SHP77 (cell line): ENCODE data around the gene C5orf15.
A peak's percentile ranks its signal among the peaks of the same experiment; 100 is the strongest.
"Not testable (repeated sequence)": the region's sequence is repeated elsewhere in the genome, so short reads cannot be mapped to it uniquely, and the experiment has no call there.

Source experiments
- DNase-seq, 2 experiments: peaks; one replicate each; lab custom pipeline; 2025; lab: John Stamatoyannopoulos, UW

The C5orf15 gene

DNA sequence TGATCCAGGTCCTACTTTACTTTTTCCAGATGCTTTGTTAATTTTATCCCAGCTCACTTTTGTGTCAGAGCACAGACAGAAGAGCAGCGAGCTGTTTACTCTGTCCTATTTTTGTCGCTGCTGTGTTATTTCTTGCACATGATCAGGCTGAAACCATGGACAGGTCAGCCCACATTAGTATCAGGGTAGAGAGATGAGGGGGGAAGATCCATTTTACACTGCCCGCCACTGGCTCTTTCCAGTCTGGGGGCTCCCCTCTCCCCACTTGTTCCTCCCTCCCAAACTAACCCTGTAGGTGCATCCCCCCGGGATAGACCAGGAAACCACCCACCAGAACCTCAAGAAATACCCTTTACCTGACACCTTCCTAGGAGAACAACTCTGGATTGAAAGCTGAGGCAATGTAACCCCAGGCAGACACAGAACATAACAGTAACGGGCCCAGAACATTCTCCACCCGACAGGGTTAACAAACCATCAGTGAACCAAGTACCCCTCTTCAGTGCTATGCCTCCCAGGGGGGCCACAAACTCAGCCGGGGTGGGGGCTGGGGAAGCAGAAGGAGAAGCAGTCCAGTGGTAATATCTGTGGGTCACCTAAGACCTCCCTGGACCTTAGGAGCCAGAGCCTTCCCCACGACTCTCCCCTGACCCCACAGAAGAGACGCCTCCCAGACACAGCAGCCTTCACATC lies 26.0 kb upstream of the C5orf15 start:
- DNase-seq: no peak

DNA sequence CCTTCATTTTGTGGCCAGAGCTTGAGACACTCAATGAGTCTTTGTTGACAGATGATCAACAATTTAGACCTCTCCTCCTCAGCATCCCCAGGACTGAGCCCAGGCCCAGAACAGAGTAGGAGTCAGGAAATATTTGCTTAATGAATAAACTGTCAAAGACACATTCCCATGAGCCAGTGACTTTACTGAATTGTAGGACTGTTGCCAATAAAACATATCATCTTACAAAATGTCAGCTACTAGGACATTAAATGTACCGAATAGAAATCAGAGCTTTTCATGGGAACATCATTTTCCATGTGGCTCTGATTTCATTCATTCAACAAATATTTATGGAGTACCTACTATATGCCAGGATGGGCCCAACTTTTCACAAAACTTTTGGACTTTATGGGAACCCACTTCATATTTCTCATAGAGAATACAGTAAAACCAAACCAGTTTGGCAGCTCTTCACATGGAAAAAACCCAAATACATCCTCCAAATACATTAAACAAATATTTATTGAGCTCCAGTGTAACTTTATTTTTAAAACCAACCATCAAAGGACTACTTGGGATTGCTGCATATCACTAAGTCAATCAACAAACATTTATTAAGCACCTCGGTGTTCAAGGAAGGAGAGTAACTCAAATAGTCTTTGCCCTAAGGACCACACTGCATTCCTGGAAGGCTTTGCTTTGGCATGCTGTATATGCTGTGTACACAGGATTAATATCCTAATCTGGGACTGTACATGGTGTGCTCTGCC lies 24.9 kb upstream of the C5orf15 start:
- DNase-seq: no peak

DNA sequence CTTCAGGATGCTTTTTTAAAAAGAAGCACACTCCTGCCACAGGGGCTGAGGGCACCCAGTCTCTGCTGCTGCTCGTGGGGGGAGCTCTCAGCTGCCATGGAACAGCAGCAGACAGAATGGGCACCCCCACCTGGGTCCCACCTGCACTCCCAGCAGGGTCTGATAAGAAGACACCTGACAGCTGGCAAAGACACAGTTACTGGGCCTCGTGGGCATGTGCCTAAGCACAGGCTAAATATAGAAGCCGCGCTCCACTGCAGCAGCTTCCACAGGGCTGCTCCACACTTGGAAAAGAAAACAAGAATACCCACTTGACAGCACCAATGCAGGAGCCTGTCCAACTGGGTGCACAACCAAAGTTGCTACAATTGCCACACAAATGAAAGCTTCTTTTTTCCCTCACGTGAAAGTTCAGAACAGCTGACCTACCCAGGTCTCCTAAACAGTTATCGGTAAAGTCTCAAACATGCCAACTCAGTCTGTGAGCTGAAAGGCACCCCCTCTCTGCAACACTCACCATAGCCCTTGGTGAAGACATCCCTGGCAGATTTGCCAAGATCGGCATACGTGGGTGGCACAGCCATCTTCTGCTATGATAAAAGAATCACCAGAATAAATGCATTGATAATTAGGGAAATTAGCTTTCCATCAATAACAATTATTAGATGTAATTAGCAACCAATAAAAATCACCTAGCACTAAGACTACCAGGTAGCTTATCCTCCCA lies 24.2 kb upstream of the C5orf15 start:
- DNase-seq: peak in 1 of 2 experiments; percentile 23

DNA sequence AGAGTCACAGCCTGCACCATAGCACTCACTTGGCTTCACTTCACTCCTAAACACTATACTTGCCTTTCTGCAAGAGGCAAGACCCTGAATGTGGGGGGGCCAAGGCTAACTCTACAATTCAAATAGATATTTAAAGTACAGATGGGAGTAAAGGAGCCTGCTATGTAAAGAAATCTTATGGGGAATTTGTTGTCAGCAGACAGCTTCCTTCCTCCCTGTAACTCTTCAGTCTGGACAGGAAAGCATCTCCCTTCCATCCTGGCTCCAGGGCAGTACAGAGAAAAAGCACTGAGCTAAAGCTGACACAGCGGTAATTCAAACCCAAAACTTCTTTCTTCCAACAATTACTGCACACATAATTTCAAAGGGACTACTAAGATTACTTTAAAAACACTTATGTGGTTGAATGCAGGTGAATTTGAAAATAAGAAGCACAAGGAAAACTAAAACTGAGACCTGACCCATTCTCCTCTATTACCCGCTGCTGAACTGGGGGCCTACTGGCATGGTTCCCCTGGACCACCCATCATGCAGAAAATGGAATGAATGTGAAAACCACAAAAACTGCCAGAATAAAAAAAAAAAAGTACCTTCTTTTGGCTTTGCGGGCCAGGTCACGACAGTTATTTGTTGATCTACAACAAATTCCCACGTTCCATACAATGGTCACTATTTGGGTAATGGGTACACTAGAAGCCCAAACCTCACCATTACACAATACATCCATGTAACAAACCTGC lies 22.9 kb upstream of the C5orf15 start:
- no peak for DNase-seq

DNA sequence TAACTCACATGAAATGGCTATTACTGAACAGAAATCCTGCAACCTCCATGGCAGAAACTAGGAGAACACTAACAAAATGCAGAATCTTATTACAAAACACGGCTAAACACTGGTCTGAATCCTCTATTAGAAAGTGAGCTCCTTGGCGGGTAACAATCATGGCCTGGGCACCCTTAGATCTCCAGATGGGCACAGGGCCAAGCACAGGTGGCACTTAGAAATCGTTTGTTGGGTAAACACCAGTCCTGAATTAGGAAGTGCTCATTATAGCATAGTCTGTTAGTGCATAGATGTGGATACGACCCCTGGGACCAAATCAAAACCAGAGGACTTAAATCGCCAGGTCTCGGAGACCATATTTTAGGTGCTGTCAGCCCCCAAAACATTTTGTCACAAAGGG lies 22.0 kb upstream of the C5orf15 start:
- no peak for DNase-seq

DNA sequence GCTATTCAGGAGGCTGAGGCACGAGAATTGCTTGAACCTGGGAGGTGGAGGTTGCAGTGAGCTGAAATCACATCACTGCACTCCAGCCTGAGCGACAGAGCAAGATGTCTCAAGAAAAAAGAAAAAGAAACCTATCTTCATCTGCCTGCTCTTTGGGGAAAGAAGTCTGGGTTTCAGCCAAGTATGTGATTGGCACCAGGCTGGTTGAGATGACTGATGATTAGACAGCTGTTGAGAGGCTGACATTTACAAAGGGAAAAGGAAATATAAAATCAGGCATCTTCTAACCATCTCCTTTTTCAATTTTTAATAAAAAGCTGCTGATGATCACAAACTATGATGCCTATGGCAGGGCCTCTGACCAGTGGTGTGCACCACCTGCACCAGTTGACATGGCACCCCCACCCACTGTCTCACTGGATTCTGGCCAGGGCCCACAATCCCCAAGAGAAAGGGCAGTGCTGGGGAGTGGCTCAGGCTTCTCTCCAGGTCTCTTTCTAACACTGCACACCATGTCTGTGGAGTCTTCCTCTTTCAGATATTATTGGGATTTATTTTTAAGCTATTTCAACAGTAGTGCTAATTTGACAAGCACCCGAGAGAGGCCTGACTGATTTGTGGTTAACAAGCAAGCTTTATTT lies 17.2 kb upstream of the C5orf15 start:
- DNase-seq: no peak

DNA sequence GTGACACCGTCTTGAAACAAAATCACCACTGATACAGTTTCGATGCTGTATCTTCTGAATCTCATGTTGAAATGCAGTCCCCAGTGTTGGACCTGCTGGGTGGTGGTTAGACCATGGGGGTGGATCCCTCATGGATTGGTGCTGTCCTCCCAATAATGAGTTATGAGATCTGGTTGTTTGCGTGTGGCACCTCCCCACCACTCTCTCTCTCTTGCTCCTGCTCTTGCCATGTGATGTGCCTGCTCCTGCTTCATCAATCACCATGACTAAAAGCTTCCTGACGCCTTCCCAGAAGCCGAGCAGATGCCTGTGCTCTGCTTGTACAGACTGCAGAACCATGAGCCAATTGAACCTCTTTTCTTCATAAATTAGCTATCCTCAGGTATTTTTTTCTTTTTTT lies 15.2 kb upstream of the C5orf15 start:
- DNase-seq: no peak

DNA sequence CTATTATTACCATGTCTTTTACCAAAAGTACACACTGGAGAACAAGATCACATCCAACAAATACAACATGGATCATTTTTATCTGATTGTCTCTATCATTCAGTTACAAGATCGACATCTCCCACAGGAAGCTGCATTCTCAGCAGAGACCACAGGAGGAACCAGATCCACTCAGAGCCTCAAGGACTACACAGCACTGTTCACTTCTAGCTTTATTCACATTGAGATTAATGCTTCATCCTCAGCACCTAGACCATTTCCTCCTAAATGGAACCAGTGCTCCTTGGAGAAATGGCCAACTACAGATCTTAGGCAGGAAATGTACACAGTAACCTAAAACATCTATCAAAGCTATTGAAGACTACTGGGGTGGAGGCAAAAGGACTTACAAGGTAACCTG lies 13.3 kb upstream of the C5orf15 start:
- DNase-seq: no peak

DNA sequence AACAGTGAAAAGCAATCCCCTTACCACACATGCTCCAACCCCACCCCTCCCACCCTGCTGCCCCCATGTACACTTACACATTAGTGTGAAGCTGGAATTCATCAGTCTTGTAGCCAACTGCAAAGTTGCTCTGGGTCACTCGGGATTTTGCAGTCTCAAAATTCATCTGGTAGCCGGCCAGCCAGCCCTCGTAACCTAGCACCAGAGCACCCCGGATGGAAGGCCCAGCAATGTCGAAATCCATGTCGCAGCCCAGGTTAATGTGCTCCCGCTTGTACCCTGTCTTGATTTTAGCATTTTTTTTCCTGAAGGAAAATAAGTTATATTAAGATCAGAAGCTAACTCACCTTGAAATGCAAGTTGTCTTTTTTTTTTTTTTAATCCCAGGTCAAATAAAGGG lies 12.2 kb upstream of the C5orf15 start:
- DNase-seq: no peak

DNA sequence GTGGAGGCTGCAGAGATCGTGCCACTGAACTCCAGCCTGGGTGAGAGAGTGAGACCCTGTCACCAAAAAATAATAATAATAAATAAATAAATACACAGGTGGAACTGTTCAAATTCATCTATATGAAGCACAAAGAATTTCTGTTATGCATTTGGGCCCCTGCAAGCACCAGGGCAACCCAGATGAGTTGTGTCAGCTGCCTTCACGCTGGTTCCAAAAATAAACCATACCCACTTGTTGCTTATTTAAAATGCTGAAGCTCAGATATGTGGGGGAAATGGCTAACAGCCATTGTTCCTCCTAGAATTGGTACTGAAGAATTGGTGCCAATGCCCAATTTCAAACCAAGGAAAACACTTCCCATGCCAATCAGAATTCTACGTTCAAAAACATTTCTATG lies 10.5 kb upstream of the C5orf15 start:
- DNase-seq: no peak

DNA sequence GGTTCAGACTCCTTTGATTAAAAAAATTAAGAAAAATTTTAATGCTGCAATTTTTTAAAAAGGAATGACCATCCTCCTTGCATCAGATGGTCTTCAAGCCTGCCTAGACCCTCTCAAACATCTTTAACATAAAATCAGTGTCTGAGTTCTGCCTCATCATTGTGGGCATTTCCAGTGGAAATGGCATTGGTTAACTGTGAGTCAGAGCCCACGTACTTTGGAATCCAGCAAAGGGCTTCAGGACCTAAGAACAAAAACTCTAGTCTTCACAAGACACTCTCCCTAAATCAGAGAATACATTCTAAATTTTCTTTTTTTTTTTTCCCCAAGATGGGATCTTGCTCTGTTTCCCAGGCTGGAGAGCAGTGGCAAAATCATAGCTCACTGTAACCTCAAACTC lies 9.4 kb upstream of the C5orf15 start:
- no peak for DNase-seq

DNA sequence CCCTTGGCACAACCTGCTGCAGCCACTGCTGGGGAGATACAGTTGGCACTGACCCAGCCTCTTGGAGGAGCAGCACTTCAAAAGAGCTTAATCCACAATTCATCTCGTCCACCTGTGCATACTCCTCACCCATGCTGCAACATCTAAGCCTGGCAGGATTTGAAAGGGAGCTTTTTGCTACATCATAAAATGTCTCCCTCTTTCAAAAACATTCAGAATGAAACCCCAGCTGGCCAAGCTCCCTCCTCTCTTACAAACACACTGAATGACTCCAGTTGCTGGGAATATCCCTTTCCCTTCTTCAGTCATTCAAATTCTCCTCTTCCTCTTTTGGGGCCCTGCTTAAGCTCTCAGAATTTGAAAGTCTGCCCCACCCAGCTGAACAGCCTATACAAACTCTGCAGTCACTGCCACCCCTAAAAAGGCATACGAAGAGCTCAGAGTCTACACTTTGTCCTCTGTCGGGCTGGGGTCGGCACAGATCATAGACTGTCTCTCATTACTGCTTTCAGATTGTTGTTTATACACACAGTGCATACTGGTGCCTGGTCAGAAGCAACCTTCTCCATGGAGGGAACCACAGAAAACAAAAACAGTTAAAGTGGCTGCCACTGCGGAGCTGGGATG lies 8.8 kb upstream of the C5orf15 start:
- DNase-seq: no peak

DNA sequence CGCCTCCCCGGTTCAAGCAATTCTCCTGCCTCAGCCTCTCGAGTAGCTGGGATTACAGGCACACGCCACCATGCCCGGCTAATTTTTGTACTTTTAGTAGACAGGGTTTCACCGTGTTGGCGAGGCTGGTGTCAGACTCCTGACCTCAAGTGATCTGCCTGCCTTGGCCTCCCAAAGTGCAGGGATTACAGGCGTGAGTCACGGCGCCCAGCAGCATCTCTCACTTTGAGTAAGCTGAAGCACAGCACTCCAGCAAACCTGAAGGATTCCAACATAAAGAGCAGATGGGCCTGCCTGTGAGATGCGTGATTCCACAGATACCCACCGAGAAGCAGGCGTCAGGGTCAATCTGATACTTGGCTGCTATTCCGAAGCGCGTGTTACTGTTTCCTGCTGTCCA lies 7.1 kb upstream of the C5orf15 start:
- DNase-seq: not testable (repeated sequence)

DNA sequence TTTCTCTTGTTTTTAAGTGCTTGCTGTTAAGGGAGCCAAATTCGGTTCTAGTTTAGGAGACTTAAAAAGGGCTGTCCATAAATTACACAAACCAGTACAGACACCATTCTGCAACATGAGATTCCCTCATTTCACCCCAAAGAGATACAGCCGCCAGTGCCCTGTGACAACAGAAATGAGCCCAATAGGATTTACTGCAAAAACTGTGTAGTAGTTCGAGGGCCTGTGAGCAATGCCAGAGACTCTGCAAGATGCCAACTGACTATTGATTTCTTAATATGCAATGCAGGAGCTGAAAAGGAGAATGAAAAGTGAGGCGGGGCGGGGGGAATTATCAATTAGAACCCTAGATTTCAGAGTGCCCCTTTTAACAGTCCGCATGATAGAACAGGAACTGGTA lies 5.7 kb upstream of the C5orf15 start:
- no peak for DNase-seq

DNA sequence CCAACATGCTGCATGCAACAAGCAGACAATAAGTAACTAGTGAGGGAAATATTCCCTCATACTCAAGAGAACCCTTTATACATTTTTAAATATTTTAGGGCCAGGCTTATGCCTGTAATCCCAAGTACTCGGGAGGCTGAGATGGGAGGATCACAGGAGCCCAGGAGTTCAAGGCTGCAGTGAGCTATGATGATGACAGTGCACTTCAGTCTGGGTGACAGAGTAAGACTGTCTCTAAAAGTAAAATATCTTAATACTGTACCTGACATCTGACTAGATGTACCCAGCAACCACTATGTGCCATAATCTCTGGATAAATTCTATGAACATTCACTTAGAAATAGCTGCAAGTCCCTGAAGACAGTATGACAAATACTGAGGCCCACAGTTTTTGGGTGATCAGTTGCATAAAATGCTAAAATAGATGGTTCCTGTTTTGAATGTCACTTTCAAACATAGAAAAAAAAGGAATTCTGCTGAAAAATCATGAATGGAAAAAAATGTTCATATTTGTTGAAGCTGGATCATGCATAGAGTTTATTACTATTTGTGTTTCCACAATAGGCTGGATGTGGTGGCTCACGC lies 2.0 kb upstream of the C5orf15 start:
- DNase-seq: no peak

DNA sequence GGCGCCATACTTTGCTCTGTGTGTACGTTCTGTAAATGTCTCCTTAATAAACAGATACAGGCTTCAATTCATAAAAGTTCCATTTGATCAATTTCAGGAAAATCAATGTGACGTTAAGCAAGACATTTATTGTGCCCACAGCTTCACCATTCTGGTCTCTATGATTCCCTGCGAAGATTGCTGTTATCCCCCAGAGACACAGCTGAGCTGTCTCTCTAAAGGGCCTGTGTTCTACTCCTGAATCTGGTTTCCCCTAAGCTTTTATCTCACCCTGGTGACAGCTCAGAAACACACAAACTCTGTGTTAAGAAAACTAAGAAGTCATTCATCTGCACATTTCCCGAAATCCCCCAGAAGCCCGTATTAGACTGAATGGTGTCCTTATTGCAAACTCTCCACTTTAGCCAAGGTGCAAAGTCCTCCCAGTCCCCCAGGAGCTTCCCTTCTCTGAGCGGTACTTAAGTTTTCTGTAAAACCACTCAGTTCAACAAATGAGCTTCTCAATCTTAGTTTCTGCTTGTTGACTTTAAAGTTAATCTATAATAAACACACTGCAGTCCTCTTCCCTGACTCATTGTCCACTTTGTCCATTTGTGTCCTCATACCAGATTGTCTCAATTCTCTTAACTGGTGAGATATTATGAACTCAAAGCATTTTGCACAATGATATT lies 1.4 kb upstream of the C5orf15 start:
- no peak for DNase-seq

DNA sequence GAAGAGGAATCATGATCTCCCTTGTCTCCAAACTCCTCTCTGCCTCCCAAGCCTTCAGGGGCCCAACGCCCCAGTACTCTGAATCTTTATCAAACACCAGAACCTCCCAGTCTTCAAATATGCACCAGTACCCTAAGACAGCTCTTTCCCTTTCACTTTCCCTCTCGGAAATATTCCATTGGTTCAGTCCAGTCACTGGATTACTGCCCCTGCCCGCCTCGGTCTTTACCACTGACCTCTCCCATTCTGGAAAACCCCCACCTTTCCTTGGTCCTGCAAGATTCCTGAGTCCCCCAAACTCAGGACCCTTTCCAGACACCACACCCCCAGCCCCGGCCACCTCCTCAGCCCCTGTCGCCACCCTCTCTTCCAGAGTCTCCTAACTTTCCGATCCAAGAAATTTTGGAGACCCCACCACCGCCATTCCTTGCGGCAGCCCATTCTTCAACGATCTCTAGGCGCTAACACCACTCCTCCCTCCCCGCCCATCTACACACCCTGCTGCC lies 674 bp downstream of the C5orf15 start:
- DNase-seq: no peak

DNA sequence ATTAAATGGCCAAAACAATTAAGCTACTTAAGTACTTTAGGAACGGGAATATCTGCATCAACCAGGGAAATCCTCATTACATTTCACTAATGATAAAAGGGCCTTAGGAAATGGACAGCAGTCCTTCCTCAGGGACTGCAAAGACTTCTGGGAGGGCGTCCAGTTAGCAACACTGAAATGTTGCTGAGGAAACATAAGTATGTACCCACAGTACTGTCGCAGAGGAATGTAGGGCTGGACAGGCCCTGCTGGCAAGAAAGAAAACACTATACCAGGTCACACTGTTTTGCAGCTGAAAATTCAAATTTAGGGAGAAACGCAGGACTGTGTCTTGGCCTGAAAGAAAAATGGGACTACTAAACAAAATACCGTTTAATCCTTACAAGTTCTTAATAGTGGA lies 1.3 kb downstream of the C5orf15 start:
- DNase-seq: no peak

DNA sequence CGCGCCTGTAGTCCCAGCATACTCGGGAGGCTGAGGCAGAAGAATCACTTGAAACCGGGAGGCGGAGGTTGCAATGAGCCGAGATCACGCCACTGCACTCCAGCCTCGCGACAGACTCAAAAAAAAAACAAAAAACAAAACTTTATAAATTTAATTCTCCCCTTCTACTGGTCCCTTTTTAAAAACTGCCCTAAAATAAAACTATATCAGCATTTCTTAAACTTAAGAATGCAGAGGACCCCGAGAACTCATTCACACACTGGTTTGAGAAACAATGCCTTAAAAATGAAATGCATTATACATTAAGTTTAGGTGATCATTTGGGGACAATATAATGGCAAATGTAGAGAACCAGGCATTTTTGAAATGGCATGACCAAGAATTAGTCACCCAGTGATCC lies 2.3 kb downstream of the C5orf15 start:
- no peak for DNase-seq

DNA sequence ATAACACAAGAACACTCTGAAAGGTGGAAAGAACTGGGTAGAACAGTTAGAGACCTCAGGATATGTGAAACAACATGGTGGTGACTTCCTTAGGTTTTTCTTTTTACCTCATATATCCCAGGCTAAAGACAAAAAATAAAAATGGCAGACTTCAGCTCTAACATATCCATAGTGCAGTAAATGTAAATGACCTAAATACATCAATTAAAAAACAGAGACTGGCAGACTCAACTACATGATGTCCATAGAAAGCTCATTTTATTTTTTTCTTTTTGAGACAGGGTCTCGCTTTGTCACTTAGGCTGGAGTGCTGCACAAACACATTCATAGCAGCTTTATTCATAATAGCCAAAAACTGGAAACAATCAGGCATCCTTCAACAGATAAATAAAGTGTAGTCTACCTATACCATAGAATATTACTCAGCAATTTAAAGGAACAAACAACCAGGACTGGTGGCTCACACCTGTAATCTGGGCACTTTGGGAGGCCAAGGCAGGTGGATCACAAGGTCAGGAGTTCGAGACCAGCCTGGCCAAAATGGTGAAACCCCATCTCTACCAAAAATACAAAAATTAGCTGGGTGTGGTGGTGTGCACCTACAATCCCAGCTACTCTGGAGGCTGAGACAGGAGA lies 4.8 kb downstream of the C5orf15 start:
- no peak for DNase-seq
